Measurements from ENCODE around the gene CENPX.

CENPX gene

GRCh38 chr17:82022310-82022980 is at the start of gene CENPX:
Gene CENPX (minus strand): TSS chr17:82022878. CDS start chr17:82022861, 17 bp downstream.
- TF ChIP-seq, protein P1, sequence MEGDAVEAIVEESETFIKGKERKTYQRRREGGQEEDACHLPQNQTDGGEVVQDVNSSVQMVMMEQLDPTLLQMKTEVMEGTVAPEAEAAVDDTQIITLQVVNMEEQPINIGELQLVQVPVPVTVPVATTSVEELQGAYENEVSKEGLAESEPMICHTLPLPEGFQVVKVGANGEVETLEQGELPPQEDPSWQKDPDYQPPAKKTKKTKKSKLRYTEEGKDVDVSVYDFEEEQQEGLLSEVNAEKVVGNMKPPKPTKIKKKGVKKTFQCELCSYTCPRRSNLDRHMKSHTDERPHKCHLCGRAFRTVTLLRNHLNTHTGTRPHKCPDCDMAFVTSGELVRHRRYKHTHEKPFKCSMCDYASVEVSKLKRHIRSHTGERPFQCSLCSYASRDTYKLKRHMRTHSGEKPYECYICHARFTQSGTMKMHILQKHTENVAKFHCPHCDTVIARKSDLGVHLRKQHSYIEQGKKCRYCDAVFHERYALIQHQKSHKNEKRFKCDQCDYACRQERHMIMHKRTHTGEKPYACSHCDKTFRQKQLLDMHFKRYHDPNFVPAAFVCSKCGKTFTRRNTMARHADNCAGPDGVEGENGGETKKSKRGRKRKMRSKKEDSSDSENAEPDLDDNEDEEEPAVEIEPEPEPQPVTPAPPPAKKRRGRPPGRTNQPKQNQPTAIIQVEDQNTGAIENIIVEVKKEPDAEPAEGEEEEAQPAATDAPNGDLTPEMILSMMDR (IDR thresholded peaks at IDR 0.05), result no peak

- TF ChIP-seq, protein P1 (IDR thresholded peaks at IDR 0.05), result no peak
These were observed 47.9 kb upstream of the CENPX start for GRCh38 chr17:82070611-82071010.

DNA sequence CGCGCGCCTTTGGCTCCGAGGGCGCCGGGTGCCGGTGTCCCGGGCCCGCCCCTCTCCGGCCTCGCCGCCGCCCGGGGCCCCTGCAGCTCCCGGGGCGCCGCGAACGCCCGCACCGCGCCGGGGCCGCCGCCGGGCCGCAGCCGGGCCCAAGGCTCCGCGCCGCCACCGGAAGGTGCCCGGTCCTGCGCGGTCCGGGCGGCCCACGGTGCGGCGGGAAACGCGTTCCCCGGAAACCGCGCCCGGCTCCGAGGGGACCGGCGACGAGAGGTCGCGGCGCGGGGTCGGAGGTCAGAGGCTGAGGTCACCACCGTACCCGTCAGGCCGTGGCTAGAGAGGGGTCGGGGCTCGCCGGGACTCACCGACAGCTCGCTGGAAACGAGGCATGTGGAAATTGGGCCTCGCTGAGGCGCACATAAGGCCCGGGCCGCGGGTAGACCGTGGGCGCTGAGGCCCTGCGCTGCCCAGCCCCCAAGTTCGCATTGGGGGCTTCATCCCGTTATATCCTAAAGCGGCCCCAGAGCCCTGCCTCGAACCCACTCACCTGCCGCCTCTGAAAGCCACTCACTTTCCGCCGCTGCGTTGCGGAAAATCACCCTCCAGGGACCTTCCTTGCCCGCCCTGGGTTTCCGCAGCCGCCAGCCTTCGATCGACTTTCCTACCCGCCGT is 43.1 kb upstream of the CENPX start, which contains the start of gene DUS1L:
Gene DUS1L, minus strand, starts transcription at position 167 of the 666 bp plus-strand sequence. CDS start 745 bp downstream, outside the sequence.
- TF ChIP-seq, protein P1 (IDR thresholded peaks at IDR 0.05), result no peak

GRCh38 chr17:82065193-82065637 is 42.5 kb upstream of the CENPX start:
- TF ChIP-seq, protein P1 (IDR thresholded peaks at IDR 0.05), result no peak

DNA sequence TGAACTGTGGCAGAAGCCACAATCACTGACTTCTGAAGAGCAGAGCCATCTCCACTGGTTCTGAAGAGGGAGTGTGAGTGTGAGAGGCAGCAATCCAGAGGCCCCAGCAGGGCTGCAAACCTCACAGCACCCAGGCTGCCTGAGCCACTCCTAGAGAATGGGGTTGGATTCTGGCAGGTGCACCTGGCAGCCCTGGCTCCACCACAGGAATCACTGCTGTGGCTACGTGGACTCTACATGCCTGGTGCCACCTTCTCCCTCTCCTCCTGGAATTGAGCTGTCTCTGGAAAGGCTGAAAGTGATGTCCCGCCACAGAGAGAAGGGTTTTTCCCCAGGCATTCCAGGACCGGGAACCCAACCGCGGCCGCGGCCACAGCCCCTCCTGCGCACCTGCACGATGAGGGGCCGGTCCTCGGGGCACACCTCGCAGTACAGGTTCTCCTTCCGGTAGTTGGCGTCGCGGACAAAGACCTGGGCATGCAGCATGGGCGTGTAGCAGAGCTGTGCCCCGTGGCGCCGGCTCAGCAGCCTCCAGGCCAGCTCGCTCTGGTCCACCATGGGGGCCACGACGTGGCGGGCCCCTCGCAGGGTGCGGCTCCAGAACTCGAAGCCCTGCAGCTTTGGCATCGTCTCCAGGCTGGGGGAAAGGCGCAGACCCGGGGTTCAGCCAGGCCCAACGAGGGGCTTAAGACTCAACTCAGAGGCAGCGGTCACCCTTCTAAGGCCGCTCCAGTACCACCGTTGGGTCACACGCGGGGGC is 41.9 kb upstream of the CENPX start:
- TF ChIP-seq, protein P1 (IDR thresholded peaks at IDR 0.05), result no peak

GRCh38 chr17:82063424-82064415 is 41.0 kb upstream of the CENPX start:
- TF ChIP-seq, protein P1 (IDR thresholded peaks at IDR 0.05), result no peak

Data from LNCAP (cell line).